SHP77 treated with DMSO at 0.1 percent for 48 hours (cell line): ENCODE measurements around the gene TNFRSF18.

Source experiments
- DNase-seq: peaks from one replicate; lab custom pipeline; 2025; lab: John Stamatoyannopoulos, UW

TNFRSF18 gene

GRCh38 chr1:1177452-1178206, 28.8 kb downstream of the TNFRSF18 start:
- no peak for DNase-seq

GRCh38 chr1:1176931-1177330, 29.5 kb downstream of the TNFRSF18 start:
- DNase-seq = no peak

- peak; percentile 15 for DNase-seq
Observed at GRCh38 chr1:1176063-1176761, 30.2 kb downstream of the TNFRSF18 start.

- DNase-seq = no peak
Observed at GRCh38 chr1:1175221-1176062, 30.9 kb downstream of the TNFRSF18 start.

GRCh38 chr1:1173793-1174415, 32.5 kb downstream of the TNFRSF18 start, which contains the start of gene TTLL10:
Gene TTLL10 (plus strand): TSS chr1:1173880. CDS start chr1:1179216, 5,336 bp downstream.
- no peak for DNase-seq

GRCh38 chr1:1173061-1173792, 33.2 kb downstream of the TNFRSF18 start:
- no peak for DNase-seq

GRCh38 chr1:1171546-1172340, 34.6 kb downstream of the TNFRSF18 start:
- DNase-seq = no peak

- DNase-seq = no peak
Observed at GRCh38 chr1:1171161-1171545, 35.2 kb downstream of the TNFRSF18 start.

GRCh38 chr1:1170215-1171091, 35.9 kb downstream of the TNFRSF18 start:
- no peak for DNase-seq

GRCh38 chr1:1169429-1170214, 36.8 kb downstream of the TNFRSF18 start:
- DNase-seq = no peak

- no peak for DNase-seq
Observed at GRCh38 chr1:1168451-1169411, 37.7 kb downstream of the TNFRSF18 start.

- no peak for DNase-seq
Observed at GRCh38 chr1:1167841-1168450, 38.4 kb downstream of the TNFRSF18 start.

GRCh38 chr1:1167398-1167821, 39.0 kb downstream of the TNFRSF18 start:
- no peak for DNase-seq

- no peak for DNase-seq
Observed at GRCh38 chr1:1166642-1167397, 39.6 kb downstream of the TNFRSF18 start.

GRCh38 chr1:1165900-1166421, 40.4 kb downstream of the TNFRSF18 start:
- no peak for DNase-seq

- DNase-seq = no peak
Observed at GRCh38 chr1:1165485-1165884, 40.9 kb downstream of the TNFRSF18 start.
